HG02588 (cell line): ENCODE data around the gene TRIM47.

Experiments
- ATAC-seq: cut with Tn5 transposase; IDR thresholded peaks from one replicate; pipeline ENCODE4 v1.9.1; 2021; ENCODE audit warnings: mild to moderate bottlenecking, moderate library complexity; ENCODE audit not compliant: unreplicated experiment

TRIM47 gene

DNA sequence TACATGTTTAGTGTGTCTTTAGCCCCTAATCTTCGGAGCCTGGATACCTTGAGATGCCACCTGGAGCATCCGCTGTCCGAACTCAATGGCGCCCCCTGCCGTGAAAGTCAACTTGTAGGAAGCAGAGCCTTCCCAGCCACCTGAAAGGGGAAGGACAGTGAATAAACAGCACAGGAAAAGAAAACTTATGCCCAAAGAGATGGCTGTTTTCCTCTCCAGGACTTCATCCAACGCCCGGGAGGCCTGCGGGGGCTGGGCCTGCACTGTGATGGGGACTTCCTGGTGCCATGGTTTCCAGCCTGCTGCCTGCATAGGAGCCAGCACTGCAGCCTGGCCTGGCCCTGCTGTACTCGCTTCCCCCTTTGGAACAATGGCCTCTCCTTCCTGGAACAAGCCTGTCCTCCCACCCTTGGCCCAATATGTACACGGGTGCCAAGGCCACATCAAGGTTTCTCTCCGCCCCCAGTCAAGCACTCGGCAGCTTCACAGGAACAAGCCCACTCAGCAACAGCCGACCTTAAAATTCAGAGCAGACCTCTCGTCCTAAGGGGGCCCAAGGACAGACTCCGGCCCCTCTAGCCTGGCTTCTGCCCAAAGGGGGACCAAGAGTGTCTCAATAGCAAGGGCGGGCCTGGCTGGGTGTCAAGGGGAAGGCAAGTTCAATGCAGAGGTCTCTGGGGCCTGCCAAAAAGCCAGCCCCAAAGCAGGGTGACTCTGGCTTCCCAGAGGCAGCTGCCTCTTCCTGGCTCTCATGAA, 29.7 kb downstream of the TRIM47 start:
- no peak for ATAC-seq

GRCh38 chr17:75847614-75848522, 30.5 kb downstream of the TRIM47 start:
- no peak for ATAC-seq

GRCh38 chr17:75846692-75847613, 31.4 kb downstream of the TRIM47 start:
- ATAC-seq, result no peak

- no peak for ATAC-seq
These were observed 32.3 kb downstream of the TRIM47 start for GRCh38 chr17:75845933-75846691.

DNA sequence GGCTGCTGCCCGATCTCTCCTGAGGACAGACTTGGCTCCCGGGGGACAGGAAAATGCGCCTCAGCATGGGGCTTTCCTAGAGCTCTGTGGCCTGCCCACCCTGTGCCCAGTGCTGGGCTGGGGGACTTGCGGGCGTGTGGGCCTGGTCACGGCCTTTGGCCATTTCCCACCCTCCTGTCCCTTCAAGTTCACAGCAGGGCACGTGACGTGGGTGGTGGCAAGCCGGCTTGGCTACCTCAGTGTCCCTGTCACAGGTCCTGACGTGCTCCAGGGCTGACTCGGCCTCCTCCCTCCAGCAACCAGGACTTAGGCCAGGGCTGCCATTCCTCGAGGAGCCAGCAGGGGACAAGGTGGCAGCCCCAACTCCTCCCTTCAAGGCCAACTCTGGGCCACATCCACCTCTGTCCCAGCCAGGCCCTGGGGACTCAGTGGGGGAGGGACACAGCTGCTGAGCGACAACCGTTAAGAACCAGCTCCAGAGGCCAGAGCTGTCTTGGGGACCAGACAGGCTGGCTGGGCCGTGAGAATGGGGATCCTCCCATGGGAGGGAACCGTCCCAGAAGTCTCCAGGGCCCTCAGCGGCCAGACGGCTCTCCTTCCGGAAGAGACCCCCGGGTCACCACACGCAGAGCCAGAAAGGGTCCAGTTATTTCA, 33.2 kb downstream of the TRIM47 start:
- ATAC-seq, result peak; percentile 67

DNA sequence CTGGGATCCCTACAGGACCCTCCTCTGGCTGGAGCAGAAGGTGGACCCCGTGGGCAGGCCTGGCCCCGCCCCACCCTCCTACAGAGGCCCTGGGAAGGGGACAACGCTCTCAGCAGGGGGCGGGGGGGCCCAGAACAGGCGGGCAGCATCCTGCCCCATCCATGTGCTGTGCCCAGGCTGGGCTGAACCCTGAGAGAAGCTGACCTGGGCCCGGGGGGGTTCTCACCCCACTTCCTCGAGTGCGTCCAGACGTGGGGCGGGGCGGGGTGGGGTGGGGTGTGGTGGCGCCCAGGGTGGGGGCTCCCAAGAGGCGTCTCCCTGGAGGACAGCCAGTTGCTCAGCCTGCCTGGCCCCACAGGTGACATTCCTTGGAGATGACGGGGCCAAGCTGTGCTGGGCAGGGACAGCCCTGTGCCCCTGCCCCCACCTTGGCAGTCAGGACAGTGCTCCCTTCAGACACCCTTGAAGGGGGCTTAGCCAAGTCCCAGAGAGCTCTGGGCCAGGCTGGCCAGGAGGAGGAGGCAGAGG, 33.8 kb downstream of the TRIM47 start:
- ATAC-seq, result peak; percentile 5

DNA sequence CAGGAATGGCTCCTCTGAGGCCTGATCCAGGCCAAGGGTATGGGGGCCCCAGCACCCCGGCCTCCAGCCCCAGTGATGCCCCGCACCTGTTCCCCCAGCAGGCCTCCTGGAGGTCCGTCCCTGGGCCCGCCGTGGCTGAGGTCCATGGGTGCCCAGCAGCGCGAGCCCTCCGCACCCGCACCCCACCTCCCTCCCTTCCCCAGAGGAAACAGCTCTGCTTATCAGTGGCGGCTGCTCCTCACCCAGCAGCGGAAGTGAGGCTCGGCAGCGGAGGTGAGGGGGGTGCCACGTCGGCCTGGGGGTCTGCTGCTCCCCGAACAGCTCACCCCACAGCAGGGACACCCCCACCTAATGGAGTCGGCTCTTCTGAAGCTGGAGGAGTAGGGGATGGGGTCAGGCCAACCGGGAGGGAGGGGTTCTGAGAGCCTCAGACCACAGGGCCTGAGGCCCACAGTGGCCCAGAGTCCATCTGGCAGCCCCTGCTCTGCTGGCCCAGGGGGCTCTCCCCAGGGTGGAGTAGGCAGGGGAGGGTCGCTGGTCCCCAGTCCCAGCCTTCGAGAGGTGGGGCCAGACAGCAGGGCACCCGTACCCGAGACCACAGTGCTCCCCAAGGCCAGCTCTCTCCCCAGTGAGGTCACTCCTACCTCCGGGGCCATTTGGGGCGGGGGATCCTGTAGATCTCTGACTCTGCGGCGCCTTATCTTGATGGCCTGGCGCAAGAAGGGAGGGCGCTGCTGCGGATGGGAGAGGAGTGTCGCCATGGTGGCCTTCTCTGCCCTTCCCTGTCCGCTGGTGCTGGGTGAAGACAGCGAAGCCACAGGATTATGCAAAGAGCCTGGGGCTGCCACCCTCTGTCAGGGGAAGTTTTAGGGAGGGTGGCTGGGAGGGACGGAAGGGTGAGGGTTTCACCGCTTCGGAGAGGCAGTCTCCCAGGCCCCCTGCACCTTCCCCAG, 34.5 kb downstream of the TRIM47 start, which contains the start of gene UNC13D:
Gene UNC13D, minus strand, starts transcription at position 828 of the 953 bp plus-strand sequence. Its CDS starts 67 bp downstream, at position 761.
- ATAC-seq, result peak; percentile 25

GRCh38 chr17:75842963-75843576, 35.3 kb downstream of the TRIM47 start:
- ATAC-seq, result no peak

GRCh38 chr17:75842411-75842810, 36.0 kb downstream of the TRIM47 start:
- ATAC-seq, result no peak

DNA sequence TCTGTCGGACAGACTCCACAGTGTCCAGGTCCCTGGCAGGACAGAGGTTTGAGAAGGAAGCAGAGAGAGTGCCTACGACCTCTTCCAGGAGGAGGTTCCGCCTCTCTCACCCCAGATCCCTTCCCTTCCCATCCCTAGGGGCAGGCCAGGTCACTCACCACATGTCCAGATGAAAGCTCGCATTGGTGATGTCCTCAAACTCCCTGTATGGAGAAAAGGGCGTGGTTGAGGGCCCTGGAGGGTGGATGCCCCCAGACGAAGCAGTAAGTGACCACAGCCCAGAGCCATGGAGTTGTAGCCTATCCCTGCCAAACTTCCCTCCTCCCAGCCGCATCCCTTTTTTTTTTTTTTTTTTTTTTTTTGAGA, 37.6 kb downstream of the TRIM47 start:
- ATAC-seq, result no peak

DNA sequence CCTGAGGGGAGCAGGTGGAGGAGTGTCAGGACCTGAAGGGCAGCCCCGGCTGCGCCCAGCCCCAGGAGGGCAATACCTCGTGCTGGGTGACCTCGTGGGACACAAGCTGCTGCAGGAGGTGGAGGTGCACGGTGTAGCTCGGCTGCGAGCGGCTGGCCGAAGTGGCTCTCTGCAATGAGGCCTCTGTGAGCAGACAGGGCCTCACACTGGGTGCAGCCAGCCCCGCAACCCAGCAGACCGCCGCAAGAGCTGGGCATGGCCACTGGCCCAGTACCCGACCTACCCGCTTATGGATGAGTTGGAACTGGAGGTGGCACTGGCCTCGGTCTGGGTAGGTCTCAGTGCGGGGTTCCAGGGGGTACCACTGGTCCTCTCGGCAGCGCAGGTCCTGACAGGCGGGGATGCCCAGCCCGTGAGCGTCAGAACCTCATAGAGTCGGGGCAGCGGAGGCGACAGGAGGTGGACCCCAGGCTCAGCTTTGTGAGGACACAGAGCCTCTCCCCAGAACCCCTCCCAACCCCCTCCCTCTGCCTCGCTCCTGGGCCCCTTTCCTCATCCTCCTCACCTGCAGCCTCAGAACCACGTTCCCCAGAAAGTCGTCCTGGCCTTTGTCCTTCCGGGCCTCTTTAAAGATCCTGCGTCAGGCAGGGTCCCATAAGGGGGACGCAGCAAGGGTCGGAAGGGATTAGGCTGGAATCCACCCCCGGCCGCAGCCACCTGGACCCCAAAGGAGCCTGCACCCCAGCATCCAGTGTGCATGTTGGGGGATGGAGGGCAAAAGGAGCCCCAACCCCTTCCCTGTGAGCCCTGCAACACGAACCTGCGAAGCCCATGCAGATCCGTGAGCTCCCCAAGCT, 38.2 kb downstream of the TRIM47 start:
- ATAC-seq, result no peak

- no peak for ATAC-seq
These were observed 40.0 kb downstream of the TRIM47 start for GRCh38 chr17:75838410-75838809.

DNA sequence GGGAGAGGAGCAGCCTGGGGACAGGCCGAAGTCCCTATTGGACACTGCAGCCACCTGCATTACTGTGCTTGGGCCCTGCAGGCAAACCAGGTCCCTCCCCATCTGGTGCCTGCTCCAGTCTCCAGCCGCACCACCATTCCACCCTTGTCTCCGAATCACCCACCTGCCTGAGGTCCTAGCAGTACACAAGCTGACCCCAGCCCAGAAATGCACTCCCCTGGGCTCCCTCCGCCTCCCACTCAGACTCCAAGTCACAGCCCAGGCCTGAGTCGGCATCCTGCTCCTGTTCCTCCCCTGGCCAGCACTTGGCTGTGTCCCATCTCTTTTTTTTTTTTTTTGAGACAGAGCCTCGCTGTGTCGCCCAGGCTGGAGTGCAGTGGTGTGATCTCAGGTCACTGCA, 40.5 kb downstream of the TRIM47 start:
- no peak for ATAC-seq

- no peak for ATAC-seq
These were observed 41.8 kb downstream of the TRIM47 start for GRCh38 chr17:75836605-75837004.

GRCh38 chr17:75835654-75835987, 42.8 kb downstream of the TRIM47 start:
- ATAC-seq, result no peak

DNA sequence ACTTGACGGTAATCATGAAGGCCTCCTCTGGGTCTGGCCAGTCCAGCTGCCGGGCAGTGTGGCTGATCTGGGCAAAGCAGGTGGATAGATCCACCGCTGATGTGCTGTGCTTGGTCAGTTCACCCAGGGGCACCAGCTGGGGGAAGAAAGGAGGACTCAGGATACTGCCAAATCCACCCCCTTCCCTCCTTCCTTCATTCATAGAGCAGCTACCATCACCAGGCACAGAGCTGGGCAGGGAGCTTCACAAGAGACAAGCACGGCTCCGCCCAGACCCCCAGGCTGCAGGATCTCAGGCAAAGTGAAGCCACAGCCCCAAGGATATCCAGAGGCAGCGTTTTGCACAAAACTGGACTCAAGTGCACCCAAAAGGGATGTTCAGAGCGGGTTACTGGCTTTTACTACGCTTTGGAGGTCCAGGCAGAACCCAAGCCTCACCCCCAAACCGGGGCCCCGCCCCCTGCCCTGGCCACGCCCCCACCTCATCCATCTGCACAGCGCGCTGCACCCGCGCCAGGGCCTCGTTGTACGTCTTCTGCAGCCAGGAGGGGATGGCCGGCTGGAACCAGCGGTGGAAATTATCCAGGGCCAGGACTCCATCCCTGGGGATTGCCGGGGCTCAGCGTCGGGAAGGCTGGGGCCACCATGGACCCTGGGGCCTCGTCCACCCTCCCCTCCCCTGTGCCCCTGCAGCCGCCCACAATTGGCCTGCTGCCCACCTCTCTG, 43.3 kb downstream of the TRIM47 start:
- ATAC-seq, result no peak
